UCSD-AML1 (cell line): ENCODE results near the gene TMEM221.

ENCODE experiments used
- DNase-seq: peaks from one replicate; lab custom pipeline; 2025; ENCODE audit not compliant: unreplicated experiment; lab: John Stamatoyannopoulos, UW

TMEM221 gene

GRCh38 chr19:17473041-17473440, 24.6 kb upstream of the TMEM221 start:
- DNase-seq: peak; percentile 21

- no peak for DNase-seq
Observed at GRCh38 chr19:17471410-17472125, 23.1 kb upstream of the TMEM221 start.

- DNase-seq: peak; percentile 99
Observed at GRCh38 chr19:17470068-17470841, 21.8 kb upstream of the TMEM221 start, which contains the start of gene SLC27A1. Gene SLC27A1 (plus strand): TSS chr19:17470524. CDS start chr19:17470541, 17 bp downstream.

GRCh38 chr19:17469481-17470067, 21.1 kb upstream of the TMEM221 start:
- peak; percentile 97 for DNase-seq

GRCh38 chr19:17469092-17469480, 20.6 kb upstream of the TMEM221 start:
- no peak for DNase-seq

GRCh38 chr19:17468302-17469091, 20.0 kb upstream of the TMEM221 start:
- DNase-seq: no peak

- no peak for DNase-seq
Observed at GRCh38 chr19:17467471-17468301, 19.2 kb upstream of the TMEM221 start.

- no peak for DNase-seq
Observed at GRCh38 chr19:17466487-17466850, 18.0 kb upstream of the TMEM221 start.

- DNase-seq: no peak
Observed at GRCh38 chr19:17460372-17461230, 12.1 kb upstream of the TMEM221 start, which contains the start of gene NXNL1. Gene NXNL1 (minus strand): TSS chr19:17460926. CDS start chr19:17460869, 57 bp downstream.

GRCh38 chr19:17458970-17459369, 10.5 kb upstream of the TMEM221 start:
- no peak for DNase-seq

GRCh38 chr19:17457616-17458015, 9.1 kb upstream of the TMEM221 start:
- DNase-seq: no peak

- no peak for DNase-seq
Observed at GRCh38 chr19:17456127-17456526, 7.7 kb upstream of the TMEM221 start.

GRCh38 chr19:17455308-17456123, 7.0 kb upstream of the TMEM221 start:
- no peak for DNase-seq

GRCh38 chr19:17454576-17455071, 6.2 kb upstream of the TMEM221 start:
- no peak for DNase-seq

GRCh38 chr19:17451820-17452219, 3.4 kb upstream of the TMEM221 start:
- DNase-seq: no peak

GRCh38 chr19:17450264-17451075, 2.0 kb upstream of the TMEM221 start:
- DNase-seq: peak; percentile 46

- DNase-seq: no peak
Observed at GRCh38 chr19:17447704-17448130, 751 bp downstream of the TMEM221 start.
